PC-9 (cell line): ENCODE measurements around the gene USP24.

Experiments
- EZH2 ChIP-seq: fragments of 200-600 bp; sonication (generic); IDR thresholded peaks from 2 replicates; pipeline ENCODE4 v1.8.0; 2017; ENCODE audit warnings: antibody characterized with exemption, low read depth
- TF ChIP-seq, protein P1 (sequence below): fragments of 200-600 bp; sonication (generic); conservative IDR thresholded peaks from 2 replicates; pipeline ENCODE4 v1.6.1; 2017; ENCODE audit warnings: mixed run types, antibody characterized with exemption, mild to moderate bottlenecking, moderate library complexity

DNA sequence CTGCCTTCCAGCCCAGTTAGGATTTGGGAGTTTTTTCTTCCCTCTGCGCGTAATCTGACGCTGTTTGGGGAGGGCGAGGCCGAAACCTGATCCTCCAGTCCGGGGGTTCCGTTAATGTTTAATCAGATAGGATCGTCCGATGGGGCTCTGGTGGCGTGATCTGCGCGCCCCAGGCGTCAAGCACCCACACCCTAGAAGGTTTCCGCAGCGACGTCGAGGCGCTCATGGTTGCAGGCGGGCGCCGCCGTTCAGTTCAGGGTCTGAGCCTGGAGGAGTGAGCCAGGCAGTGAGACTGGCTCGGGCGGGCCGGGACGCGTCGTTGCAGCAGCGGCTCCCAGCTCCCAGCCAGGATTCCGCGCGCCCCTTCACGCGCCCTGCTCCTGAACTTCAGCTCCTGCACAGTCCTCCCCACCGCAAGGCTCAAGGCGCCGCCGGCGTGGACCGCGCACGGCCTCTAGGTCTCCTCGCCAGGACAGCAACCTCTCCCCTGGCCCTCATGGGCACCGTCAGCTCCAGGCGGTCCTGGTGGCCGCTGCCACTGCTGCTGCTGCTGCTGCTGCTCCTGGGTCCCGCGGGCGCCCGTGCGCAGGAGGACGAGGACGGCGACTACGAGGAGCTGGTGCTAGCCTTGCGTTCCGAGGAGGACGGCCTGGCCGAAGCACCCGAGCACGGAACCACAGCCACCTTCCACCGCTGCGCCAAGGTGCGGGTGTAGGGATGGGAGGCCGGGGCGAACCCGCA lies 175.7 kb downstream of the USP24 start, which contains the start of gene PCSK9:
- TF ChIP-seq, protein P1, sequence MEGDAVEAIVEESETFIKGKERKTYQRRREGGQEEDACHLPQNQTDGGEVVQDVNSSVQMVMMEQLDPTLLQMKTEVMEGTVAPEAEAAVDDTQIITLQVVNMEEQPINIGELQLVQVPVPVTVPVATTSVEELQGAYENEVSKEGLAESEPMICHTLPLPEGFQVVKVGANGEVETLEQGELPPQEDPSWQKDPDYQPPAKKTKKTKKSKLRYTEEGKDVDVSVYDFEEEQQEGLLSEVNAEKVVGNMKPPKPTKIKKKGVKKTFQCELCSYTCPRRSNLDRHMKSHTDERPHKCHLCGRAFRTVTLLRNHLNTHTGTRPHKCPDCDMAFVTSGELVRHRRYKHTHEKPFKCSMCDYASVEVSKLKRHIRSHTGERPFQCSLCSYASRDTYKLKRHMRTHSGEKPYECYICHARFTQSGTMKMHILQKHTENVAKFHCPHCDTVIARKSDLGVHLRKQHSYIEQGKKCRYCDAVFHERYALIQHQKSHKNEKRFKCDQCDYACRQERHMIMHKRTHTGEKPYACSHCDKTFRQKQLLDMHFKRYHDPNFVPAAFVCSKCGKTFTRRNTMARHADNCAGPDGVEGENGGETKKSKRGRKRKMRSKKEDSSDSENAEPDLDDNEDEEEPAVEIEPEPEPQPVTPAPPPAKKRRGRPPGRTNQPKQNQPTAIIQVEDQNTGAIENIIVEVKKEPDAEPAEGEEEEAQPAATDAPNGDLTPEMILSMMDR = no peak
- TF ChIP-seq EZH2 = no peak
